ENCODE results near the gene NSD1.

NSD1 gene

GRCh38 chr5:177098470-177099141 lies 35.0 kb upstream of the NSD1 start:
- FAIRE-seq: no peak

DNA sequence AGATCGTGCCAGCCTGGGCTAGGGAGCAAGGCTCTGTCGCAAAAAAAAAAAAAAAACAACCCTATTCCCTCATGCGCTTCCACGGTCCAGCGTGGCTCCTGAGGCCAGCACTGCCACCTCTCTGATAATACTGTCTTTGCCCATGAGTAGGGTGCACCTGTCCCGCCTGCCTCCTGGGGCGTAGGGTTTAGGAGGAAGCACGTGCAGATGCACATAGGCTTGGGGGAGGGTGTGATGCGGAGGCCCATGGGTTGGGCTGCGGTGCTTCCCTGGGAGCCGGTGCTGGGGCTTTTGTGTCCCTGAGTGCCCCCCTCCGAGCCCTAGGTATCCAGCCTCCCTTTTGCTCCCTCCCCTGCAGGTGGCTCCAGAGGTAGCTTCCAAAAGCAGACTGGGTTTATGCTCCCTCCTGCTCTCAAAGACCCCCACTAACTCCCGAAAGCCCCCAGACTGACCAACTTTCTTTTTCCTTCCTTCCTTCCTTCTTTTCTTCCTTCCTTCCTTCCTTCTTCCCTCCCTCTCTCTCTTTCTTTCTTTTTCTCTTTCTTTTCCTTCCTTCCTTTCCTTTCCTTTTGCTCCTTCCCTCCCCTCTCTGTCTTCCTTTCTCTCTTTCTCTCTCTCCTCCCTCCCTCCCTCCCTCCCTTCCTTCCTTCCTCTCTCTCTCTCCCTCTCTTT lies 34.0 kb upstream of the NSD1 start:
- no peak for FAIRE-seq

GRCh38 chr5:177100714-177101121 lies 32.9 kb upstream of the NSD1 start:
- no peak for FAIRE-seq

GRCh38 chr5:177103523-177104253 lies 29.9 kb upstream of the NSD1 start:
- FAIRE-seq: no peak

DNA sequence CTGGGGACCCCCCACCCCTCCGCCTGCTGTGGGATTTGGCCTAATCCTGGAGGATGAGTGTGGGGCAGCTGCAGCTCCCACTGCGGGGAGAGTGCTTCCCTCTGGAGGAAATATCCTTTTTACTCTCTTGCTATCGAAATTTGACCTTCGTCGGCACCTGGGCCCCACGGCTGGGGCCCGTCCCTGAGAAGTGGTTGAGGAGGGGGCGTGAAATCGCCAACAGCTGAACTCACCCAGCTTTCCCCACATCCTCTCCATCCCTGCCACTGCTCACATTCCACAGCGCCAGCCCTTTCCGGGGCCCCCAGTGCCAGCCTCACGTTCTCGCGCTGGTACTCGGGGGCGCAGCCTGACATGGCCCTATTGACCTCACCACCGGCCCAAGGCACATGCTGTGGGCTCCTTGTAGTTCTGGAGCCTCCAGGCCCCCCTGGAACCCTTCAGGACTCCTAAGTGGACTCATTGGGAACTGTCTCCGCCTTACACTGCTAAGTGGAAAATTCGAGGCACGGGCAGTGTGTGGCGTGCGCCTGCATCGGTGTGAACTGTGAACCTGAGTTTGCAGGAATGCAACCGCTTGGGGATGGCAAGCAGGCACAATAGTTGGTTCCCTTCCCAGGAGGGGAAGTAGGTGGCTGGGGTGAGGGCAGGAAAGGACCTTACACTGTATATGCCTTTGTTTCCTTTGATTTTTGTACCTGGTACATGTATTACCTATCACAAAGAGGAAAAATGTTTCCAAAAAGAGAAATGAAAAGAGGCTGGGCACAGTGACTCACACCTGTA lies 27.7 kb upstream of the NSD1 start:
- no peak for FAIRE-seq

DNA sequence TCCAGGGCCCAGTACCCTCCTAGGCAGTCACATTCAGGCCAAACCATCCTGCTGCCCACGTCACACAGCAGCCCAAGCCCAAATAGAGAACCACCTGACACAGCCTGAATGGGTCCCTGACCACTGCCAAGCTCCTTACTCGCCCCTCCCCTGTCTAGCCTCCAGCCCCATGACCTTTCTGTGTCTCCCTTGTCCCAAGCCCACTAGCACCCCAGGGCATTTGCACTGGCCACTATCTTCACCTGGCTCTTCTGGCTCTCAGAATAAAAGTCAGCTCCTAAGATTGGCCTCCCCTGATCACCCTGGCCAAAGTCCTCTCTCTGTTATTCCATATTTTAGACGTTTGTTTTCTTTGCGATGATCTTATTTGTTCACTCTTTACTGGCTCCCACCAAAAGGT lies 26.4 kb upstream of the NSD1 start:
- FAIRE-seq: no peak

- FAIRE-seq: no peak
Measured at GRCh38 chr5:177109810-177110209, 23.8 kb upstream of the NSD1 start.

GRCh38 chr5:177111720-177112394 lies 21.7 kb upstream of the NSD1 start:
- no peak for FAIRE-seq

DNA sequence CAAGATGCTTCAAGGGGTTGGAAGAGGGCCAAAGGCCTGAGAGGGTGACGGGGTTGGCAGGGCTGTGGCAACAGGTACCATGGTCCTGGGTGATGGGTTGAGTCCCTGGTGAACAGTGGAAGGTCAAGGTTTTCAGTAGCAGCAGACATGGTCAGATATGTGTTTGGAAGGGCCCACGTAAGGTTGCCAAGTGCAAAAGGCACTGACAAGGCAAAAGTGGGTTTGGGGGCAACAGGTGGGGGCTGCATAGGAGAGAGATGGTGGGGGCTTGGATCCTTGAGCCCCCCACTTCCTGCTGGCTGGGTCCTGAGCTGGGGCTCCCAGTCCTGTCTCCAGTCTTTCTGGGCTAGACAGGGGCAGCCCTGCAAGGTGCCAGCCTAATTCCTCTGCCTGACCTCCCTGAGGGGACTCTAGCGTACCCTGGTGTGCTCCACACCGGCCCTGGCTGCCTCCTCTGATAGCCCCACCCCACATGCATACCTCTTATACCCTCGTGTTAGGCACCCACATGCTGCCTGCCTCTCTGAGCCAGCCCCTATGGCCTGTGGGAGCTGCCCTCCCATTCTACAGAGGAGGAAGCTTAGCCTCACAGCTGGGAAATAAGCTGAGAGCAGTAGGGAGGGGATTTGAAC lies 20.9 kb upstream of the NSD1 start:
- no peak for FAIRE-seq

GRCh38 chr5:177113566-177114424 lies 19.8 kb upstream of the NSD1 start:
- FAIRE-seq: no peak

GRCh38 chr5:177116631-177117373 lies 16.8 kb upstream of the NSD1 start:
- no peak for FAIRE-seq

DNA sequence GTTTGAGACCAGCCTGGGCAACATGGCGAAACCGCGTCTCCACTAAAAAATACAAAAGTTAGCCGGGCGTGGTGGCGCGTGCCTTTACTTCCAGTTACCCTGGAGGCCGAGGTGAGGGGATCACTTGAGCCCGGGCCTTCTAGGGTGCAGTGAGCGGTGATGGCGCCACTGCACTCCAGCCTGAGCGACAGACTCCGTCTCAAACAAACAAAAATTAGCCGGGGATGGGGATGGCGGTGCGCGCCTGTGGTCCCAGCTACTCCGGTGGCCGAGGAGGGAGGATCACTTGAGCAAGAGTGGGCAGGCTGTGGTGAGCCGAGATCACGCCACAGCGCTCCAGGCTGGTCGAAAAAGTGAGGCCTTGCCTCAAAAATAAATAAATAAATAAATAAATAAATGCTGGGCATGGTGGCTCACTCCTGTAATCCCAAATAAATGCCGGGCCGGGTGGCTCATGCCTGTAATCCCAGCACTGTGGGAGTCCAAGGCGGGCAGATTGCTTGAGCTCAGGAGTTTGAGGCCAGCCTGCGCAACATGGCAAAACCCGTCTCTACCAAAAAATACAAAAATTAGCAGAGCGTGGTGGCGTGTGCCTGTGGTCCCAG lies 16.0 kb upstream of the NSD1 start:
- no peak for FAIRE-seq

DNA sequence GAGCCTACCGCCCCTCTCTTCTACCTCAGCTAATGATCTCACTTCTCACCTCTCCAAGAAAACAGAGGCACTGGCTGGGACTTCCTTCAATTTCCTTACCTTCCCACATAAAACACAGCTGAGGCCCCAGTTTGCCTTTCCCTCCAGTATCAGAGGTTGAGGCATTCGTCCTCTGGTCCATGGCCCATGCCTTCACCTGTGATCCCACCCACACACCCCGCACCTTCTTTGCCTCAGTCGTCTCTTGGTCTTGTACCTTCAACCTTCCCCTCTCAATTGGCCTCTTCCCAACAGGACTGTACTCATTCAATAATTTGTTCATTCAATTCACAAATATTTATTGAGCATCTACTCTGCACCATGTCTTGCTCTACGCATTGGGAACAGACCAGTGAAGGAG lies 11.0 kb upstream of the NSD1 start:
- no peak for FAIRE-seq

DNA sequence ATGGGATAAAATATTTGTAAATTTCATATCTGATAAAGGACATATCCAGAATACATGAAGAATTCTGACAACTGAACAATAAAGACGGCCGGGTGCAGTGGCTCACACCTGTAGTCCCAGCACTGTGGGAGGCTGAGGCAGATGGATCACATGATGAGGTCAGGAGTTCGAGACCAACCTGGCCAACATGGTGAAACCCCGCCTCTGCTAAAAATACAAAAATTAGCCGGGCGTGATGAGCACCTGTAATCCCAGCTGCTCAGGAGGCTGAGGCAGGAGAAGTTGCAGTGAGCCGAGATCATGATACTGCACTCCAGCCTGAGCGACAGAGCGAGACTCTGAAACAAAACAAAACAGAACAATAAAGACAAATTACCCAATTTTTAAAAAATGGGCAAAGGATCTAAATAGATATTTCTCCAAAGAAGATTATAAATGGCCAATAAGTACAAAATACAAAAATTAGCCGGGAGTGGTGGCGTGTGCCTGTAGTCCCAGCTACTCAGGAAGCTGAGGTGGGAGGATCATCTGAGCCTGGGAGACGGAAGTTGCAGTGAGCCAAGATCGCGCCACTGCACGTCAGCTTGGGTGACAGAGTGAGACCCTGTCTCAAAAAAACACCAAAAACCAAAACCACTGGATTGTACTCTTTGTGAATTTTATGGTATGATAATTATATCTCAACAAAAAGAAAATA lies 9.6 kb upstream of the NSD1 start:
- no peak for FAIRE-seq

GRCh38 chr5:177124486-177124991 lies 9.0 kb upstream of the NSD1 start:
- FAIRE-seq: no peak

DNA sequence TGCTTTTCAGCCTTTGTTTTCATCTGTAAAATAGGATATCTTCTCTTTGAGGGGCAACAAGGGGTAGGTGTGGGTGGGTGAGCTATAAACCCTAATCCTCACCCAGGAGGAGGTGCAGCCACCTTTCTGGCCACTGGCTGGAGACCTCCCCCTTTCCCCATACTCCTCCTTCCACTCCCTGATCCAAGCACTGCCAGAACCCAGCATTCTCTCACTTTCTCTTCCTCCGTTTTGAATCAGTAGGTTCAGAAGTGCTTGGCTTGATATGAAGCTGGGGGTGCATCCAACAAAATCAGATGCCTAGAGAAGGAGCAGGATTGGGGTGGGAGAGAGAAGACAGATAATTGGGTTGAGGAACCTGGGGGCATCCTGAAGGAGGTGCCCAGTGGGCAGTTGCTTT lies 6.8 kb upstream of the NSD1 start:
- no peak for FAIRE-seq

DNA sequence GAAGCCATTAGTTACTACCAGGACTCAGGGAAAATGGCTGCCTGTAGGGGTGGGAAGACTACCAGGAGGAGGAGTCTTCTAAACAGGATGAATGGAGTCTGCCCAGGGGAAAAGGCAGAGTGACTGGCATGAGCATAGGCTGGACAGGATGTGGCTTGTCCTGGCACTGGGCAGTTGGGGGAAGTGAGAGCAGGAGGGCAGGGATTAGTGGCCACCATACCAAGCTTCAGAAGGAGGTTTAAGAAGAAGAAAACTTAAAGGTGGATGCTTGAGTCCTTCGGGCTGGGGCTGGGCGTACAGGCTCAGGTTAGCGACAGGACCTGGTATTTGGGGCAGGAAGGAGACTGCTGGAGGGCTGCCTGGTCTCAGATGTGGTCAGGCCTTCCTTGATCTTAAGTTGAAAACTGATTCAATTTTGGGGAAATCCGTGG lies 5.0 kb upstream of the NSD1 start:
- FAIRE-seq: no peak

DNA sequence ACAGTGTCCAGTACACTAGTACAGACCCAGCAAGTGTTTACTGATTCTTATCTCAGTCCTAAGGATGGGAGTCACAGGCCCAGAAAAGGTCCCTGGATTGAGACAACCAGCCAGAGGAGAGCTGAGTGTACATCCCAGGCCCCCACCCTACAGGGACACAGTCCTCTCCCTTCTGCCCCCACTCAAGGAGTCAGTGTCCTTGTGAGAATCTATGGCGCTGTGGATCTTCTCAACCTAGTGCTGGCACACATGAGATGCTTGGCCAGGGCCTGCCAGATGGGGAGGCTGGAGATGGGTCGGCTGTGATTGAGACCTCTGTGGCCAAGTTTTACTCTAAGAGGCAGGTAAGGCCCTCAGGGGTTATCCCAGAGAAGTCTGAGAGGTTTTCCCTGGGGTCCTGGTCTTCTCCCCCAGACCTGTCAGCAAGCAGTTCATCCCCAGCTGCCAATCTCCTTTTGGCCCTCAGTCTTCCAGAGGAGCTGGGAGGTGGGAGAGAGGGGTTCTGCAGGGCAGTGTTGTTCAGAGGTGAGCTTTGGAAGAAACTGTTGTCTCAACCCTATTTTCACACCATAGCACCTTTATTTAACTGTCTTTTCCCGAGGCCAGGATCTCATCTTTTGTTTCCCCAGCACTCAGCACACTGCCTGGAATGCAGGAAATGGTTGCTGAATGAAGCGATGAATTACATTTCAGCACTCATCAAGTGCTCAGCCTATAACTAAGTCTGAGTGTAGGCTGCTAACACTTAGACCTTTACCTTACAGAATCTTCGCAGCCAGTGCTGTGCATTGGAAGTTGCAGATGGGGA lies 3.2 kb upstream of the NSD1 start:
- no peak for FAIRE-seq

Data from islet of Langerhans (tissue), 1 donor.